Neuronal stem cell (in vitro differentiated cells): Measurements from ENCODE around the gene CCT6A.
A peak's percentile ranks its signal among the peaks of the same experiment; 100 is the strongest.
"Not testable (repeated sequence)": the region's sequence is repeated elsewhere in the genome, so short reads cannot be mapped to it uniquely, and the experiment has no call there.

Source experiments
- DNase-seq: peaks from one replicate; pipeline ENCODE4 v3.0.0-alpha.2; 2013; ENCODE audit warnings: low spot score
- H2AFZ ChIP-seq: one replicate; pipeline ENCODE4 v1.6.1; 2013; ENCODE audit warnings: mild to moderate bottlenecking, low read length, inconsistent platforms
- H2AK5ac ChIP-seq: 2 replicates; pipeline ENCODE4 v1.6.1; 2013; ENCODE audit warnings: low read depth, mild to moderate bottlenecking, inconsistent platforms, low read length, moderate library complexity, mixed read lengths
- H2BK120ac ChIP-seq: 2 replicates; pipeline ENCODE4 v1.6.1; 2013; ENCODE audit warnings: low read depth, mild to moderate bottlenecking, inconsistent platforms, low read length, moderate library complexity, mixed read lengths
- H2BK12ac ChIP-seq: one replicate; pipeline ENCODE4 v1.6.1; 2013; ENCODE audit warnings: low read length, inconsistent platforms
- H2BK15ac ChIP-seq: 2 replicates; pipeline ENCODE4 v1.6.1; 2013; ENCODE audit warnings: mild to moderate bottlenecking, low read length, inconsistent platforms, mixed read lengths
- H2BK5ac ChIP-seq: one replicate; pipeline ENCODE4 v1.6.1; 2013; ENCODE audit warnings: inconsistent platforms, mild to moderate bottlenecking, low read length, moderate library complexity
- H3K14ac ChIP-seq: one replicate; pipeline ENCODE4 v1.6.1; 2013; ENCODE audit warnings: low read length, inconsistent platforms
- H3K18ac ChIP-seq: 2 replicates; pipeline ENCODE4 v1.6.1; 2013; ENCODE audit warnings: low read length, inconsistent platforms
- H3K23ac ChIP-seq: 2 replicates; pipeline ENCODE4 v1.6.1; 2013; ENCODE audit warnings: low read depth, mild to moderate bottlenecking, mixed read lengths, low read length, inconsistent platforms; ENCODE audit not compliant: poor library complexity
- H3K27ac ChIP-seq: replicated peaks from 3 replicates; pipeline ENCODE4 v1.5.1; 2013; ENCODE audit warnings: low read length, inconsistent platforms
- H3K27me3 ChIP-seq, 3 experiments: 2 replicates each; pipeline ENCODE4 v1.6.1; 2013; ENCODE audit warnings: low read length in 3 of 3, mild to moderate bottlenecking in 2 of 3, inconsistent platforms in 1 of 3, low read depth in 1 of 3, mixed read lengths in 1 of 3, moderate library complexity in 1 of 3; ENCODE audit not compliant: control insufficient read depth in 3 of 3, insufficient read depth in 3 of 3
- H3K36me3 ChIP-seq, 2 donors: replicated peaks in 1 of 2; 2 replicates each; pipeline ENCODE4 v1.6.1; 2013; ENCODE audit warnings: low read length in 2 of 2; ENCODE audit not compliant: control insufficient read depth in 2 of 2, insufficient read depth in 2 of 2
- H3K4ac ChIP-seq: 2 replicates; pipeline ENCODE4 v1.6.1; 2013; ENCODE audit warnings: inconsistent platforms, mild to moderate bottlenecking, low read length, moderate library complexity
- H3K4me1 ChIP-seq, 2 donors: 1 replicate in 1 of 2; 2 replicates in 1 of 2; pipeline ENCODE4 v1.6.1; 2013; ENCODE audit warnings: low read length in 2 of 2, low read depth in 1 of 2; ENCODE audit not compliant: control insufficient read depth in 2 of 2, insufficient read depth in 1 of 2
- H3K4me2 ChIP-seq: one replicate; pipeline ENCODE4 v1.6.1; 2013; ENCODE audit warnings: mild to moderate bottlenecking, low read length, inconsistent platforms; ENCODE audit not compliant: insufficient read depth, poor library complexity, severe bottlenecking
- H3K4me3 ChIP-seq, 2 donors: 2 replicates each; pipeline ENCODE4 v1.5.1; 2013; ENCODE audit warnings: low read length in 2 of 2, mild to moderate bottlenecking in 2 of 2, inconsistent platforms in 1 of 2, moderate library complexity in 1 of 2
- H3K79me1 ChIP-seq: one replicate; pipeline ENCODE4 v1.6.1; 2013; ENCODE audit warnings: low read depth, mild to moderate bottlenecking, inconsistent platforms, low read length, moderate library complexity
- H3K9ac ChIP-seq: one replicate; pipeline ENCODE4 v1.6.1; 2013; ENCODE audit warnings: mild to moderate bottlenecking, low read depth, low read length, inconsistent platforms; ENCODE audit not compliant: poor library complexity
- H3K9me3 ChIP-seq, 2 donors: replicated peaks in 1 of 2; 2 replicates each; pipeline versions ENCODE3 to v1.6.1; 2013; ENCODE audit warnings: low read length in 2 of 2, mild to moderate bottlenecking in 2 of 2, inconsistent platforms in 1 of 2, low read depth in 1 of 2, mixed read lengths in 1 of 2, moderate library complexity in 1 of 2; ENCODE audit not compliant: control insufficient read depth in 2 of 2, insufficient read depth in 1 of 2
- H4K8ac ChIP-seq: one replicate; pipeline ENCODE4 v1.6.1; 2013; ENCODE audit warnings: low read depth, mild to moderate bottlenecking, inconsistent platforms, low read length, moderate library complexity
- H4K91ac ChIP-seq: one replicate; pipeline ENCODE4 v1.6.1; 2013; ENCODE audit warnings: low read length, low read depth, mild to moderate bottlenecking, inconsistent platforms; ENCODE audit not compliant: poor library complexity
- WGBS, 2 donors: extraction: QIAGEN DNeasy Blood & Tissue Kit; methylation state at CpG; one replicate each; pipeline ENCODE4 v1.1.7; 2013; ENCODE audit warnings: missing lambda C conversion rate in 2 of 2, mixed read lengths in 1 of 2; ENCODE audit not compliant: insufficient read length in 2 of 2, insufficient replicate concordance in 1 of 2; ENCODE audit errors: extremely low coverage in 2 of 2; 5-methylcytosine and 5-hydroxymethylcytosine counted together

The CCT6A gene

GRCh38 chr7:56048763-56049162, 2.8 kb upstream of the CCT6A start:
- not testable (repeated sequence) for H3K79me1 ChIP-seq, H3K9me3 ChIP-seq, H3K27ac ChIP-seq, H3K18ac ChIP-seq, H3K4me1 ChIP-seq, H3K27me3 ChIP-seq, H3K4ac ChIP-seq, H3K14ac ChIP-seq, DNase-seq, H2BK12ac ChIP-seq, H2BK15ac ChIP-seq, H2BK120ac ChIP-seq, H4K91ac ChIP-seq, H2AK5ac ChIP-seq, H2BK5ac ChIP-seq, H3K23ac ChIP-seq, H4K8ac ChIP-seq, H3K9ac ChIP-seq, H3K4me3 ChIP-seq, H2AFZ ChIP-seq, H3K4me2 ChIP-seq
- peaks cover 7 to 19% of the 10 kb centered on the region in 2 donors for H3K36me3 ChIP-seq
- WGBS, 2 donors = no CpG with 5 or more reads among the region's 8 CpGs

DNA sequence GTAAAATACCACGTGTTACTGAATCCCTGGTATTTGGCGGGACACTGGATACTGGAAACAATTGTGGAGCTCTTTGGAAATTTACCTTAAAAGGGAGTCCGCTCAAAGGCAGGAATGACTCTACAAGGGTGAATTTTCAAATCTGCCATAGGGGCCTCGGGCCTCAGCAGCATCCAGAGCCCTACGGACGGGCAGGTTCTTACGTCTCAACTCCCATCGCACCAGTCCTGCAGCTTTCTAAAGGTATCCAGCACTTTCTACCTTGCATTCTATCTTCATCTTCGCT, 569 bp upstream of the CCT6A start:
- Histone ChIP-seq H4K91ac (no peak overlapping the region), H3K79me1 (peaks cover 5% of the 10 kb centered on the region), H3K18ac (peak overlapping the region; percentile 90), H3K27ac (peak overlapping the region; percentile 87), H3K4me3 (peak overlapping the region; percentile 79 to 93), H3K4me1 (peaks cover 7 to 9% of the 10 kb centered on the region in 2 donors), H2BK12ac (no peak overlapping the region), H3K14ac (no peak overlapping the region), H3K23ac (peak overlapping the region; percentile 100), H3K4ac (no peak overlapping the region), H2AFZ (peak overlapping the region; percentile 79), H2AK5ac (no peak overlapping the region), H3K36me3 (peaks cover 12 to 37% of the 10 kb centered on the region in 2 donors), H2BK120ac (no peak overlapping the region), H3K9me3 (no peaks in the 10 kb centered on the region), H2BK15ac (no peak overlapping the region), H2BK5ac (peak overlapping the region; percentile 95), H4K8ac (no peak overlapping the region), H3K27me3 (no peaks in the 10 kb centered on the region), H3K4me2 (peak overlapping the region; percentile 42), H3K9ac (peak overlapping the region; percentile 89)
- DNase-seq = no peak
- no CpG with 5 or more reads among the region's 9 CpGs for WGBS, 2 donors

DNA sequence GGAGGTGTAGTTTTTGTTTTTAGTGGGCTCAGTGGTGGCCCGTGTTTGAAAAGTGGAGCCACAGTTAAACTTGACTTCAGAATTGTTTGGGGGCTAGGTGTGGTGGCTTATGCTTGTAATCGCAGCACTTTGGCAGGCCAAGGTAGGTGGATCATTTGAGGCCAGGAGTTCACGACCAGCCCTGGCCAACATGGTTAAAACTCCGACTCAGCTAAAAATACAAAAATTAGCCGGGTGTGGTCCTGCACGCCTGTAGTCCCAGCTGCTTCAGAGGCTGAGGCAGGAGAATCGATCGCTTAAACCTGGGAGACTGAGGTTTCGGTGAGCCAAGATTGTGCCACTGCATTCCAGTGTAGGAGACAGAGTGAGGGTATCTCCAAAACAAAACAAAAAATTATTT, 1.8 kb downstream of the CCT6A start:
- peaks cover 5% of the 10 kb centered on the region for H3K79me1 ChIP-seq
- no peak overlapping the region for H3K14ac ChIP-seq
- H3K4me3 ChIP-seq = no peak overlapping the region
- no peaks in the 10 kb centered on the region for H3K27me3 ChIP-seq
- no peak overlapping the region for H4K8ac ChIP-seq
- no CpG with 5 or more reads among the region's 9 CpGs for WGBS, 2 donors
- H4K91ac ChIP-seq = no peak overlapping the region
- H3K9me3 ChIP-seq = no peaks in the 10 kb centered on the region
- H2AK5ac ChIP-seq = no peak overlapping the region
- H2BK120ac ChIP-seq = no peak overlapping the region
- H3K4ac ChIP-seq = no peak overlapping the region
- DNase-seq = no peak
- peak overlapping the region; percentile 31 for H3K23ac ChIP-seq
- H3K18ac ChIP-seq = no peak overlapping the region
- no peak overlapping the region for H3K4me2 ChIP-seq
- H3K36me3 ChIP-seq = peaks cover 23 to 61% of the 10 kb centered on the region in 2 donors
- H2BK5ac ChIP-seq = no peak overlapping the region
- H3K9ac ChIP-seq = no peak overlapping the region
- no peak overlapping the region for H2BK15ac ChIP-seq
- no peak overlapping the region for H2BK12ac ChIP-seq
- no peak overlapping the region for H2AFZ ChIP-seq
- H3K27ac ChIP-seq = no peak overlapping the region
- peaks cover 7 to 9% of the 10 kb centered on the region in 2 donors for H3K4me1 ChIP-seq

DNA sequence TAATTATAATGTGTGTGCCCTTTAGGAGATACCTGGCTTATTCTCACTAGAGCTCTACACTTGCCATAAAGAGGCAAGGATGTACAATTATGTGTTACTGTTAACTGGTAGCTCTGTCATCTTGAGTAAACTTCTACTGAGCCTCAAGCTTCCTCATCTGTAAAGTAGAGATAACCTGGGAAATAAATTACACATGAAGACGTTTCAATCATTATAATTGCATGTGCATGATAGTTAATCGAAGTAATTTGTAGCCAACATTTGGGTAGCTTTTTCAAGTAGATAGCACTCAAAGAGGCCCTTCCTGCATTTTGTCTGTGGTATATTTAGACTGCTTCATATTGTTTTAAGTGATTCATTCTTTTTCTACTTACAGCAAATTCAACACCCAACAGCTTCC, 2.4 kb downstream of the CCT6A start:
- Histone ChIP-seq H3K23ac (no peak overlapping the region), H3K4me1 (peaks cover 7 to 9% of the 10 kb centered on the region in 2 donors), H4K8ac (no peak overlapping the region), H3K4ac (no peak overlapping the region), H3K27ac (no peak overlapping the region), H4K91ac (no peak overlapping the region), H3K4me3 (no peak overlapping the region), H3K18ac (no peak overlapping the region), H3K9ac (no peak overlapping the region), H2BK120ac (no peak overlapping the region), H2BK12ac (no peak overlapping the region), H3K9me3 (no peaks in the 10 kb centered on the region), H3K27me3 (no peaks in the 10 kb centered on the region), H2AK5ac (no peak overlapping the region), H3K36me3 (peaks cover 24 to 67% of the 10 kb centered on the region in 2 donors), H3K4me2 (no peak overlapping the region), H2AFZ (no peak overlapping the region), H3K79me1 (peaks cover 5% of the 10 kb centered on the region), H3K14ac (no peak overlapping the region), H2BK15ac (no peak overlapping the region), H2BK5ac (no peak overlapping the region)
- WGBS, 2 donors = no CpG with 5 or more reads among the region's 2 CpGs
- no peak for DNase-seq
